Breast epithelium (tissue), 3 donors: ENCODE data around the gene GPSM3.

Experiments used
- POLR2A ChIP-seq: fragments of 450-650 bp; IDR thresholded peaks from one replicate; pipeline ENCODE4 v1.6.1; 2016; ENCODE audit warnings: antibody characterized with exemption, mild to moderate bottlenecking, moderate library complexity
- POLR2AphosphoS5 ChIP-seq, 3 donors: sonication (generic); formaldehyde crosslinking; IDR thresholded peaks; one replicate each; pipeline ENCODE4 v1.6.1; 2017; ENCODE audit warnings: antibody characterized with exemption in 3 of 3
- TF ChIP-seq, protein P1 (sequence below), 3 donors: fragments of 450-650 bp; IDR thresholded peaks; one replicate each; pipeline ENCODE4 v1.5.1; 2016 to 2017; ENCODE audit warnings: antibody characterized with exemption in 3 of 3, mild to moderate bottlenecking in 3 of 3, moderate library complexity in 3 of 3

DNA sequence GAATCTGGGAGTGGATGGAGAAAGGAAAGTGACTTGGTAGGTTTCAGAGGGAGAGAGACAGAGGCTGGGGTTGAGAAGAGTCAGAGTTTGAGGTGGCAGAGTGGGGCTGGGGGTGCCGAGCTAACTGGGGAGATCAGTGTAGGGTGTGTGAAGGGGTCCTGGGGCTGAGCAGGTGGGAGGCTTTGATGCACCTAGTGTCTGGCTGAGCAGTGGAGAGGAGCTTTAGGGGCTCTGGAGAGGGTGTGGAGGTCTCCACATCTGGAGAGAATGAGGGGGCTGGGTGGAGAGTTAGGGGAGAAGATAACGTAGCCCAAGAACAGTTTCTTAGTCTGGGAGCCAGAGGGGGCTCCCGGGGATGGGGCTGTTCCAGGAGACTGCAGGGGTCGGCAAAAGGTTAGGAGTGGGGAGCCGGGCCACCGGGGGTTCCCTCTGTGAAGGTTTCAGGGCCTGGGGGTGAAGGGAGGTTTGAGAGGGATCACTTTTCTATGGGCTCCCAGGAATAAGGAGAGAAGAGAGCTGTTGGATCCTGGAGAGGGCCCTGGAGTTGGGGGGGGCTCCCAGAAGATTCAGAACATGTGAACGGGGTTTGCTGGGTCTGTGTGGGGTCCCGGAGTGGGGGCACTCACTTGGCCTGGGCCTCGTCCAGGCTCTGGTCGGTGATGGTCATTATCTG is 3.2 kb downstream of the GPSM3 start:
- TF ChIP-seq, protein P1, sequence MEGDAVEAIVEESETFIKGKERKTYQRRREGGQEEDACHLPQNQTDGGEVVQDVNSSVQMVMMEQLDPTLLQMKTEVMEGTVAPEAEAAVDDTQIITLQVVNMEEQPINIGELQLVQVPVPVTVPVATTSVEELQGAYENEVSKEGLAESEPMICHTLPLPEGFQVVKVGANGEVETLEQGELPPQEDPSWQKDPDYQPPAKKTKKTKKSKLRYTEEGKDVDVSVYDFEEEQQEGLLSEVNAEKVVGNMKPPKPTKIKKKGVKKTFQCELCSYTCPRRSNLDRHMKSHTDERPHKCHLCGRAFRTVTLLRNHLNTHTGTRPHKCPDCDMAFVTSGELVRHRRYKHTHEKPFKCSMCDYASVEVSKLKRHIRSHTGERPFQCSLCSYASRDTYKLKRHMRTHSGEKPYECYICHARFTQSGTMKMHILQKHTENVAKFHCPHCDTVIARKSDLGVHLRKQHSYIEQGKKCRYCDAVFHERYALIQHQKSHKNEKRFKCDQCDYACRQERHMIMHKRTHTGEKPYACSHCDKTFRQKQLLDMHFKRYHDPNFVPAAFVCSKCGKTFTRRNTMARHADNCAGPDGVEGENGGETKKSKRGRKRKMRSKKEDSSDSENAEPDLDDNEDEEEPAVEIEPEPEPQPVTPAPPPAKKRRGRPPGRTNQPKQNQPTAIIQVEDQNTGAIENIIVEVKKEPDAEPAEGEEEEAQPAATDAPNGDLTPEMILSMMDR (IDR thresholded peaks at IDR 0.05), result no peak
- no peak for TF ChIP-seq POLR2A
- TF ChIP-seq POLR2AphosphoS5 (IDR thresholded peaks at IDR 0.05), result no peak
